Endothelial cell of umbilical vein (primary cell): ENCODE data around the gene PSMC6. TPM values are rescaled to one million over a fixed set of nuclear protein-coding genes. Genes with fewer than 3 reads are reported as not detected.

Experiments
- BruUV-seq: library from RNA; stranded (reverse); fragments of 400-500 nt; replicated peaks from 2 replicates; lab custom pipeline; 2021; lab: Mats Ljungman, UMichigan
- CTCF ChIA-PET: fragments of 300-600, 350-600 bp; sonication (Branson Sonifier 250); formaldehyde crosslinking; loops from one replicate; lab custom pipeline; 2021; ENCODE audit warnings: antibody characterized with exemption, inconsistent platforms; lab: Charles Lee
- POLR2A ChIA-PET: fragments of 300-600, 350-600 bp; sonication (Branson Sonifier 250); formaldehyde crosslinking; loops from one replicate; lab custom pipeline; 2021; ENCODE audit warnings: antibody characterized with exemption, inconsistent platforms; lab: Charles Lee
- DNase-seq: peaks from one replicate; pipeline ENCODE4 v3.0.0-alpha.2; 2011; ENCODE audit warnings: low read depth, low spot score
- FAIRE-seq: peaks from 2 replicates; lab custom pipeline; 2011; peaks lifted over from hg19 to GRCh38; lab: Jason Lieb, UNC
- H2AFZ ChIP-seq: 2 replicates; pipeline ENCODE4 v1.6.0; 2012; ENCODE audit warnings: low read depth, low read length, control low read depth, inconsistent platforms
- H3K27ac ChIP-seq: 2 replicates; pipeline ENCODE4 v1.5.1; 2011; ENCODE audit warnings: low read depth, mild to moderate bottlenecking, control low read depth, low read length, moderate library complexity; ENCODE audit not compliant: insufficient read depth
- H3K27me3 ChIP-seq, 2 experiments: 2 replicates each; pipeline versions ENCODE4 v1.6.0 to v1.6.1; 2011; ENCODE audit warnings: low read length in 2 of 2, mixed read lengths in 1 of 2; ENCODE audit not compliant: control insufficient read depth in 2 of 2, insufficient read depth in 2 of 2
- H3K36me3 ChIP-seq, 2 experiments: 2 replicates in 1 of 2; 3 replicates in 1 of 2; pipeline ENCODE4 v1.5.1; 2011; ENCODE audit warnings: low read length in 2 of 2, mild to moderate bottlenecking in 1 of 2, moderate library complexity in 1 of 2; ENCODE audit not compliant: control insufficient read depth in 2 of 2, insufficient read depth in 2 of 2; ENCODE audit errors: extremely low read depth in 1 of 2
- H3K4me1 ChIP-seq: 3 replicates; pipeline ENCODE4 v1.5.1; 2011; ENCODE audit warnings: mild to moderate bottlenecking, low read length; ENCODE audit not compliant: control insufficient read depth, insufficient read depth; ENCODE audit errors: extremely low read depth
- H3K4me2 ChIP-seq: 2 replicates; pipeline ENCODE4 v1.6.1; 2011; ENCODE audit warnings: low read length, control low read depth, mixed read lengths; ENCODE audit not compliant: insufficient read depth
- H3K4me3 ChIP-seq, 3 experiments: fragments of 200-600 bp in 1 of 3; sonication (generic), shearing (Covaris generic) in 1 of 3; replicated peaks in 1 of 3; 2 replicates each; pipeline ENCODE4 v1.5.1; 2011 to 2016; ENCODE audit warnings: control low read depth in 3 of 3, low read length in 3 of 3, mild to moderate bottlenecking in 2 of 3, inconsistent platforms in 1 of 3, low read depth in 1 of 3, moderate library complexity in 1 of 3; ENCODE audit not compliant: insufficient read depth in 1 of 3
- H3K79me2 ChIP-seq: 2 replicates; pipeline ENCODE4 v1.6.0; 2012; ENCODE audit warnings: low read length, inconsistent platforms; ENCODE audit not compliant: control insufficient read depth, insufficient read depth
- H3K9ac ChIP-seq: replicated peaks from 2 replicates; pipeline ENCODE3; 2011; ENCODE audit warnings: low read length, control low read depth; ENCODE audit not compliant: insufficient read depth; ENCODE audit errors: extremely low read depth
- H3K9me1 ChIP-seq: replicated peaks from 3 replicates; pipeline ENCODE4 v1.6.0; 2011; ENCODE audit warnings: mild to moderate bottlenecking, low read length; ENCODE audit not compliant: control insufficient read depth, insufficient read depth; ENCODE audit errors: extremely low read depth
- H3K9me3 ChIP-seq: replicated peaks from 2 replicates; pipeline ENCODE4 v1.5.1; 2012; ENCODE audit warnings: low read length, inconsistent platforms; ENCODE audit not compliant: control insufficient read depth, insufficient read depth
- H4K20me1 ChIP-seq: replicated peaks from 2 replicates; pipeline ENCODE3; 2011; ENCODE audit warnings: mild to moderate bottlenecking, low read length; ENCODE audit not compliant: control insufficient read depth, insufficient read depth; ENCODE audit errors: extremely low read depth
- CTCF ChIP-seq, 2 donors: IDR thresholded peaks; 1 replicate in 1 of 2; 2 replicates in 1 of 2; pipeline ENCODE4 v1.5.1; 2011; ENCODE audit warnings: low read length in 2 of 2, mild to moderate bottlenecking in 2 of 2, moderate library complexity in 2 of 2, control low read depth in 1 of 2, inconsistent platforms in 1 of 2, low read depth in 1 of 2; ENCODE audit not compliant: insufficient read depth in 1 of 2; ENCODE audit errors: extremely low read depth in 1 of 2
- EZH2 ChIP-seq: IDR thresholded peaks from 2 replicates; pipeline ENCODE4 v1.6.1; 2012; ENCODE audit warnings: borderline replicate concordance, low read depth, mild to moderate bottlenecking, moderate library complexity, low read length, inconsistent platforms; ENCODE audit not compliant: severe bottlenecking
- FOS ChIP-seq: IDR thresholded peaks from 2 replicates; pipeline ENCODE4 v1.6.1; 2011; ENCODE audit warnings: mild to moderate bottlenecking, low read length, moderate library complexity, borderline replicate concordance; ENCODE audit not compliant: insufficient read depth
- GATA2 ChIP-seq: IDR thresholded peaks from 2 replicates; pipeline ENCODE4 v1.7.0; 2011; ENCODE audit warnings: low read depth, mild to moderate bottlenecking, moderate library complexity, mixed read lengths, low read length; ENCODE audit not compliant: insufficient read length, insufficient read depth
- JUN ChIP-seq: IDR thresholded peaks from 2 replicates; pipeline ENCODE4 v1.6.1; 2011; ENCODE audit warnings: borderline replicate concordance, low read depth; ENCODE audit not compliant: insufficient read length, insufficient read depth
- MAX ChIP-seq: IDR thresholded peaks from 2 replicates; pipeline ENCODE4 v1.6.1; 2011; ENCODE audit not compliant: insufficient read depth, insufficient read length
- MYC ChIP-seq: IDR thresholded peaks from one replicate; pipeline ENCODE4 v1.6.1; 2011; ENCODE audit warnings: mild to moderate bottlenecking, low read depth, low read length
- POLR2A ChIP-seq: IDR thresholded peaks from 2 replicates; pipeline ENCODE4 v1.6.1; 2012; ENCODE audit warnings: low read depth, mild to moderate bottlenecking, control low read depth, low read length
- POLR2AphosphoS5 ChIP-seq: IDR thresholded peaks from 2 replicates; pipeline ENCODE4 v1.6.1; 2012; ENCODE audit warnings: low read depth, mild to moderate bottlenecking, control low read depth, low read length, moderate library complexity; ENCODE audit not compliant: insufficient read depth
- dilution Hi-C: fragments of 300-500 bp; cut with MboI; formaldehyde crosslinking; loops from one replicate; pipeline ENCODE4 v1.15.0; 2019; ENCODE audit warnings: low sequenced_read_pairs; ENCODE audit not compliant: extremely low pct_ligation_motif_present
- intact Hi-C: fragments of 100-400 bp; cut with micrococcal nuclease; formaldehyde crosslinking; loops from one replicate; pipeline ENCODE4 v1.10.0; 2022
- polyA plus RNA-seq, 4 experiments: library from polyadenylated mRNA; depleted of rRNA in 3 of 4; stranded (reverse) in 3 of 4; unstranded in 1 of 4; fragments of >200 nt; gene quantifications; 2 replicates each; pipeline versions ENCODE4 v1.2.1 to v1.2.3, GENCODE V29; 2011 to 2012; ENCODE audit warnings: missing spikeins in 1 of 4
- total RNA-seq: library from RNA; stranded (reverse); gene quantifications from 2 replicates; pipeline ENCODE4 v1.2.3, GENCODE V29; 2021

PSMC6 gene
- total and polyA plus RNA-seq, 2 donors (not counting 3 experiments of a cell fraction or from before 2014, with no cell fraction given): 44.0 to 103 TPM

DNA sequence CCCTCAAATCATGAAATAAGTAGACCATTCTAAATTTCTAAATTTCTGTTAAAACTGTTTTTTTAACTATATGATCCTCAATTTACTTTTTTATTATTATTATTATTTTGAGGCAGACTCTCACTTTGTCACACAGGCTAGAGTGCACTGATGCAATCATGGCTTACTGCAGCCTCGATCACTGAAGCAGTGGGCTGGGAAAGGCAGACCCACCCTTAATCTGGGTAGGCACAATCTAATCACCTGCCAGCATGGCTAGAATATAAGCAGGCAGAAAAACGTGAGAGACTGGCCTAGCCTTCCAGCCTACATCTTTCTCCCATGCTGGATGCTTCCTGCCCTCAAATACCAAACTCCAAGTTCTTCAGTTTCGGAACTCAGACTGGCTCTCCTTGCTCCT, 14.0 kb upstream of the PSMC6 start:
- DNase-seq: no peak
- intact Hi-C loops (no loop called here), dilution Hi-C loops (no loop called here)
- Histone ChIP-seq H2AFZ (no peak overlapping the region), H3K27ac (no peak overlapping the region), H3K36me3 (no peaks in the 10 kb centered on the region), H3K9ac (no peak overlapping the region), H3K4me3 (no peak overlapping the region), H3K9me1 (no peaks in the 10 kb centered on the region), H3K9me3 (no peaks in the 10 kb centered on the region), H4K20me1 (peaks cover 3% of the 10 kb centered on the region), H3K79me2 (peaks cover 69% of the 10 kb centered on the region), H3K4me1 (peaks cover 8% of the 10 kb centered on the region), H3K27me3 (no peaks in the 10 kb centered on the region), H3K4me2 (no peak overlapping the region)
- FAIRE-seq: no peak
- ChIA-PET POLR2A (no interaction called here), CTCF (interaction anchor here (1.5 kb wide), 1 partner anchor 30 kb away, joined by 3 read pairs; no protein-coding TSS in a partner anchor)
- no TSS peak for BruUV-seq
- TF ChIP-seq POLR2AphosphoS5: no peak
- TF ChIP-seq EZH2: no peak
- no peak for TF ChIP-seq CTCF (IDR thresholded peaks at IDR 0.05; ENCODE audit: extremely low read depth in 1 of 2, insufficient read depth in 1 of 2, low read depth in 1 of 2, low read length in 2 of 2)
- TF ChIP-seq MAX: no peak
- TF ChIP-seq POLR2A: no peak
- TF ChIP-seq FOS: no peak
- TF ChIP-seq GATA2: no peak
- no peak for TF ChIP-seq JUN
- no peak for TF ChIP-seq MYC
